ENCODE measurements around the gene TRHDE. TPM values are rescaled to one million over a fixed set of nuclear protein-coding genes. Genes with fewer than 3 reads are reported as not detected.

Gene TRHDE
- total and polyA plus RNA-seq, 2 of the 13 experiments (the other 11 are each of a cell fraction or from before 2014, with no cell fraction given), result not detected

DNA sequence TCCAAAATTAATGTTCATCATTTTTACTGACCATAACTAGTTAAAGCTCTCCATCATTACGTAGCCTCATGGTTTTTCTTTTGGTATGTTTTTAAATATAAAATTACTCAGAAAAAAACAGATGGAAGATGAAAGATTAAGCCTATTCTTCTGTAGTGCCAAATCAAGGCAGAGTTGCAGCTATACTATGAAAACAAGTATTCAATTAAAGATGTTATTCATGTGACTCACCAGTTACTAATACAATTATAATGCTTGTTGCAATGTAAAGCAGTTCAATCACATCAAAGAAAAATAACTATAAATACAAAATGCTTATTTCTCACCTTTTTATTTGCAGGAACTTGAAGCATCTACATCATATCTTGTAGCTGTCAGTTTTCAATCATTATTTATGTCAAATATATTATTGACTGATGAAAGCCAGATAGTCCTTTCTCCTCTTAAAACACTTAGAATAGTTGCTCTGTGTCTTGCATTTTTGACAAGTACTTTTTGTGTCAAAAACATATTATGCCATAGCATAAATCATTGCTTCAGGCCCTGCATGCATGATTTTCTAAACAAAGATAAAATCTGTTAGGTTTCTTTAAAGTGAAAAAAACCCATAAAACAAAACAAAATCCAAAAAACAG lies 36.0 kb upstream of the TRHDE start (continued):
- TF ChIP-seq CCAR2 (optimal IDR thresholded peaks at IDR 0.05; ENCODE audit: low read depth, low read length) (no peak), ZNF543 (CRISPR knock-in tag; IDR thresholded peaks at IDR 0.05) (no peak), SIX4 (CRISPR knock-in tag; IDR thresholded peaks at IDR 0.05) (no peak), IKZF1 (IDR thresholded peaks at IDR 0.05) (no peak), SYNCRIP (IDR thresholded peaks at IDR 0.05; ENCODE audit: insufficient read depth, low read depth, low read length) (no peak), ZNF589 (CRISPR knock-in tag; conservative IDR thresholded peaks at IDR 0.05) (no peak), EHMT2 (IDR thresholded peaks at IDR 0.05; ENCODE audit: borderline replicate concordance, low read depth, low read length) (no peak), ZNF558 (CRISPR knock-in tag; IDR thresholded peaks at IDR 0.05; ENCODE audit: borderline replicate concordance) (no peak)
- TF ChIP-seq, protein P1, sequence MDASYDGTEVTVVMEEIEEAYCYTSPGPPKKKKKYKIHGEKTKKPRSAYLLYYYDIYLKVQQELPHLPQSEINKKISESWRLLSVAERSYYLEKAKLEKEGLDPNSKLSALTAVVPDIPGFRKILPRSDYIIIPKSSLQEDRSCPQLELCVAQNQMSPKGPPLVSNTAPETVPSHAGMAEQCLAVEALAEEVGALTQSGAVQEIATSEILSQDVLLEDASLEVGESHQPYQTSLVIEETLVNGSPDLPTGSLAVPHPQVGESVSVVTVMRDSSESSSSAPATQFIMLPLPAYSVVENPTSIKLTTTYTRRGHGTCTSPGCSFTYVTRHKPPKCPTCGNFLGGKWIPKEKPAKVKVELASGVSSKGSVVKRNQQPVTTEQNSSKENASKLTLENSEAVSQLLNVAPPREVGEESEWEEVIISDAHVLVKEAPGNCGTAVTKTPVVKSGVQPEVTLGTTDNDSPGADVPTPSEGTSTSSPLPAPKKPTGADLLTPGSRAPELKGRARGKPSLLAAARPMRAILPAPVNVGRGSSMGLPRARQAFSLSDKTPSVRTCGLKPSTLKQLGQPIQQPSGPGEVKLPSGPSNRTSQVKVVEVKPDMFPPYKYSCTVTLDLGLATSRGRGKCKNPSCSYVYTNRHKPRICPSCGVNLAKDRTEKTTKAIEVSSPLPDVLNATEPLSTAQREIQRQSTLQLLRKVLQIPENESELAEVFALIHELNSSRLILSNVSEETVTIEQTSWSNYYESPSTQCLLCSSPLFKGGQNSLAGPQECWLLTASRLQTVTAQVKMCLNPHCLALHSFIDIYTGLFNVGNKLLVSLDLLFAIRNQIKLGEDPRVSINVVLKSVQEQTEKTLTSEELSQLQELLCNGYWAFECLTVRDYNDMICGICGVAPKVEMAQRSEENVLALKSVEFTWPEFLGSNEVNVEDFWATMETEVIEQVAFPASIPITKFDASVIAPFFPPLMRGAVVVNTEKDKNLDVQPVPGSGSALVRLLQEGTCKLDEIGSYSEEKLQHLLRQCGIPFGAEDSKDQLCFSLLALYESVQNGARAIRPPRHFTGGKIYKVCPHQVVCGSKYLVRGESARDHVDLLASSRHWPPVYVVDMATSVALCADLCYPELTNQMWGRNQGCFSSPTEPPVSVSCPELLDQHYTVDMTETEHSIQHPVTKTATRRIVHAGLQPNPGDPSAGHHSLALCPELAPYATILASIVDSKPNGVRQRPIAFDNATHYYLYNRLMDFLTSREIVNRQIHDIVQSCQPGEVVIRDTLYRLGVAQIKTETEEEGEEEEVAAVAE (CRISPR knock-in tag; IDR thresholded peaks at IDR 0.05; ENCODE audit: borderline replicate concordance), result no peak
- TF ChIP-seq, protein P2, sequence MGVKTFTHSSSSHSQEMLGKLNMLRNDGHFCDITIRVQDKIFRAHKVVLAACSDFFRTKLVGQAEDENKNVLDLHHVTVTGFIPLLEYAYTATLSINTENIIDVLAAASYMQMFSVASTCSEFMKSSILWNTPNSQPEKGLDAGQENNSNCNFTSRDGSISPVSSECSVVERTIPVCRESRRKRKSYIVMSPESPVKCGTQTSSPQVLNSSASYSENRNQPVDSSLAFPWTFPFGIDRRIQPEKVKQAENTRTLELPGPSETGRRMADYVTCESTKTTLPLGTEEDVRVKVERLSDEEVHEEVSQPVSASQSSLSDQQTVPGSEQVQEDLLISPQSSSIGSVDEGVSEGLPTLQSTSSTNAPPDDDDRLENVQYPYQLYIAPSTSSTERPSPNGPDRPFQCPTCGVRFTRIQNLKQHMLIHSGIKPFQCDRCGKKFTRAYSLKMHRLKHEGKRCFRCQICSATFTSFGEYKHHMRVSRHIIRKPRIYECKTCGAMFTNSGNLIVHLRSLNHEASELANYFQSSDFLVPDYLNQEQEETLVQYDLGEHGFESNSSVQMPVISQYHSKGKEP (CRISPR knock-in tag; IDR thresholded peaks at IDR 0.05), result no peak
